CD4-positive, alpha-beta T cell treated with Interferon gamma for 1 hour (primary cell): ENCODE measurements around the gene COL4A3.

Experiments used
- DNase-seq: peaks from one replicate; pipeline ENCODE4 v3.0.0-alpha.2; 2020

Gene COL4A3

GRCh38 chr2:227348324-227348723, 183.9 kb downstream of the COL4A3 start:
- no peak for DNase-seq

- DNase-seq, result no peak
Observed at GRCh38 chr2:227349989-227350612, 185.7 kb downstream of the COL4A3 start.

DNA sequence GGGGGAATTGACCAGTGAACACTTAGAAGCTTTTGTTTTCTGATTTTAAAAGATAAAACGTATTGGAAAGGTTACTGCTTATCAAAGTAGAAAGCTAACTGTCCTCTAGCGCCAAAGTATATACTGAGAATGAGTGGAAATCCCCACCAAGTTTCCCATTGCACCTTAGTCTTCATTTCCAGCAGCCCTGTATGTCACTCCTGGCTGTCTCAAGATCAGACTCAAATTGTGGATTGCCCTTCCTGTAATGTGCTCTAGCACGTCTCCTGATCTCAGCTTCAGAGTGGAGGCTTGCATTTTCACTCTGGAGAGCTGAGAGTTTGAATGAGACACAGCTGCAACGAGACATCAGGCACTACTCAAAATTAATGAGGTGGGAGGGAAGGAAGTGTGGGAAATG, 187.2 kb downstream of the COL4A3 start:
- DNase-seq, result no peak

- DNase-seq, result no peak
Observed at GRCh38 chr2:227360351-227360750, 195.9 kb downstream of the COL4A3 start.

- DNase-seq, result no peak
Observed at GRCh38 chr2:227363756-227364155, 199.3 kb downstream of the COL4A3 start.
